Renal cortical epithelial cell (primary cell): ENCODE results near the gene VTCN1. TPM values are rescaled to one million over a fixed set of nuclear protein-coding genes. Genes with fewer than 3 reads are reported as not detected.
"Not testable (repeated sequence)": the region's sequence is repeated elsewhere in the genome, so short reads cannot be mapped to it uniquely, and the experiment has no call there.

ENCODE experiments used
- DNase-seq: peaks from one replicate; pipeline ENCODE4 v3.0.0-alpha.2; 2011; ENCODE audit warnings: low read depth
- total RNA-seq: library from RNA; depleted of rRNA; stranded (reverse); fragments of >200 nt; gene quantifications from 2 replicates; pipeline ENCODE4 v1.2.3, GENCODE V29; 2014

The VTCN1 gene
- 16.3 and 19.9 TPM in 2 replicates for total RNA-seq

GRCh38 chr1:117210831-117211261 is at the start of gene VTCN1:
TSS of gene VTCN1 (minus strand) at chr1:117210927. CDS start at chr1:117210855, 72 bp downstream.
- DNase-seq, result peak; percentile 90

DNA sequence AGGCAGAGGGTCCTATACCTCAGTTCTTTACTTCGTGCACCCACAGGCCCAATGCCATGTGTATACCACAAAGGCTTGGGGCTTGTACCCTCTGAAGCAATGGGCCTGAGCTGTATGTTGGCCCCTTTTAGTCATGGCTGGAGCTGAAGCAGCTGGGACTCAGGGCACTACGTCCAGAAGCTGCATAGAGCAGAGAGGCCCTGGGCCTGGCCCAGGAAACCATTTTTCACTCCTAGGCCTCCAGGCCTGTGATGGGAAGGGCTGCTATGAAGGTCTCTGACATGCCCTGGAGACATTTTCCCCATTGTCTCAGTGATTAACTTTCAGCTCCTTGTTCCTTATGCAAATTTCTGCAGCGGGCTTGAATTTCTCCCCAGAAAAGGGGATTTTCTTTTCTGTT is 48.1 kb upstream of the VTCN1 start:
- no peak for DNase-seq

- not testable (repeated sequence) for DNase-seq
These were observed 47.3 kb upstream of the VTCN1 start for GRCh38 chr1:117258075-117258474.

GRCh38 chr1:117257291-117257690 is 46.6 kb upstream of the VTCN1 start:
- no peak for DNase-seq

DNA sequence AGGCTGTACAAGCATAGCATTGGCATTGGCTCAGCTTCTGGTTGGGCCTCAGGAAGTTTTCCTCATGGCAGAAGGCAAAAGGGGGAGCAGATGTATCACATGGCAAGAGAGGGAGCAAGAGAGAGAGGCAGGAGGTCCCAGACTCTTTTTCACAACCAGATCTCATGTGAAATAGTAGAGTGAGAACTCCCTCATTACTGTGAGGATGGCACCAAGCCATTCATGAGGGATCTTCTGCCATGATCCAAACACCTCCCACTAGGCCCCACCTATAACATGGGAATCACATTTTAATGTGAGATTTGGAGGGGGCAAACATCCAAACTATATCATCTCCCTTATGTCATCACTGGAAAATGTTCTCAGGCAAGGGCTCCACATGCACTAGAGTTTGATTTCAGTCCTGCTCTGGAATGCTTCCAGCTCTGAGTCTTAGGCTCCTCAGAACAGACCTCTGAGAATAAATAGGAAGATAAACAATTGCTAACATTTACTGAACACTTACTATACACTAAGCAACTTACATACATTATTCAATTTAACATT is 39.4 kb upstream of the VTCN1 start:
- DNase-seq, result no peak

DNA sequence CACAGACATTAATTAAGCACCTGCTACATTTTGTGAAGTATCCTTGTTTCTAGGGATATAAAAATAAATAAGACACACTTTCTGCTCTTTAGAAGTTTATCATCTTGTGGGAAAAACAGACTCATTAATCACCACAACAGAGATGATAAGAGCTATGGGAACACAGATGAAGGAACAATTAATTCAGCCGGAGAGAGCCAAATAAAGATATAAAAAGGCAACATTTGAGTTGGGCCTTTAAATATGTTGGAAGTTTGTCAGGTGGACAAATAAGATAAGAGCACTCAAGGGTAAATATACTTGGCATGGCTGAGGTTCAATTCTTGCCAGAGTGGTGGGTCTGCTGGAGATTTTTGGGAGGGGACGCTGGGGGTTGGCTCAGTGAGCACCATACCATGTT is 34.2 kb upstream of the VTCN1 start:
- DNase-seq, result no peak

DNA sequence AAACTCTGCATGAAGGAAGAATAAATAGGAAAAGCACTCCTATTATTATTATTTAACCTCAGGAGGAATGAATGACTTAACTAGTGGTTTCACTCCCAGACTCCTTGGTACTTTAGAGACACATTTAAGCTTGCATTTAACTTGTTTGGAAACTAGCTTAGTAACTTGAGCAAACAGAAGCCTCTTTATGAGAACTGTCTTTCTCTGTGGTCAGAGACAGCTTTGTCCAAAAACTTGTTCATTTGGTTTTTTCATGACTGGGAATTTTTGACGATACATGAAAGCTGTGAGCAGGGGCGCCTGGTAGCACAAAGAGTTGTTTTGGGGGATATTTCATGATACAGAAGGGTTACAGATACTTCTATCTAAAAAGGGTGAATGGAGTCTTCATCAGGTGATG is 33.6 kb upstream of the VTCN1 start:
- no peak for DNase-seq

DNA sequence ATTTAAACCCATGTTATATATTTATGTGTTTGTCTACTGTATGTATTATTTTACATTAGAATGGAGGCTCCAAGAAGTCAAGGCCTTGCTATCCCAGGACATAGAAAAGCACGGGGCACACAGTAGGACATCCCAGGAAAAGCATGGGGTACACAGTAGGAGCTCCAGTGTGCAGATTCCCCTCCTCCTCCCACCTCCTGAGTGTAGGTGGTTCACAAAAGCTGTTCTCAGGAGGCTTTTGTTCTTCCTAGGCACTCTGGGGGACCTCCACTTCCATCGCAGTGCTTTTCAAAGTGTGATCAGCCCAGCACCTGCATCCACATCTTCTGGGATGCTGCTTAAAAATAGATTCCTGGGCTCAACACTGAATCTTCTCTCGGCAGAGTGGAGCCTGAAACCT is 30.8 kb upstream of the VTCN1 start:
- no peak for DNase-seq

GRCh38 chr1:117240547-117240946 is 29.8 kb upstream of the VTCN1 start:
- DNase-seq, result no peak

DNA sequence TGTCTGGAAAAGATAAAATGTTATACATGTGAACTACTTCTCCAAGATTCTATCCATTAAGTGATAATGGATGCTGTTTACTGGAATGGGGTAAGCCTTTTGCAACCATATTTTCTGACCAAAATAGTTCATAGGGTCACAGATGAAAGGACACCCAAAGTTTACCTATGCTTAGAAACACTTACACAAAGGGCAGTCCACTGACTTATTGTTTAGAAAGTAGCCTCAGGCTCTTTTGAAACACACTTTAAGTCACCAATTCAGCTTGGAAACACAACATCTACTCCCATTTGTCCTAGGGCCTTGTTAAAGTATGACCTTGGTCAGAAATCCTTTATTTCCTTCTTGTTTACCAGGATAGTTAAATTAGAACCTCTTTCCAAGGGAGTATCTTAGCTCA is 28.7 kb upstream of the VTCN1 start:
- DNase-seq, result peak; percentile 67

DNA sequence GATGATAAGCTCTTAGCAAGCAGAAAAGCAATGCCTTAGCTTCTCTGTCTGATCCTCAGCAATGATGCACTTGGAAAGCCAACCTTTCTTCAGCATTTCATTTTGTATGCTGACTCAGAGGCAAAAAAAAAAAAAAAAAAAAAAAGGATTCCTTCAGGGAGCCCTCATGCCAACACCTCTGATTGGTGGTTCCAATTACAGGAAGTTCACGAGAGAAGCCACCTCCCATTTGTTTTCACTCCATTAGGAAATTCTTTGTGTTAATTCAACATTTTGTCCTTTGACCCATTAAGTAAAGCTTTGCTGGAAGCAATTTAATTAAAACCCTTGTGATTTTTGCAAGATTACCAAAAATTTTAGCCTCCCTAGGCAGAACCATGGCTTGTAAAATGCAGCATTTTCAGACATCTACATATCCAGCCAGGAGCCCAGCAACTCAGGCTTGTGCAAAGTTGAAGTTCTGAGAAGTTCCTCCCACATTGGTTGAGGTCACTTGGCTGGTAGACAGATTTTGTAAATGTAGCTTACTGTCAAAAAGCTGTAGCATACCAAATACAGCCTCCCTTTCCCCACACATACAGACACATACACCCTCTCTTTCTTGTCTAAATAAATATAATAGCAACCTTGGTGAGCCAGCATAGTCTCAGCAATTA is 27.1 kb upstream of the VTCN1 start:
- peak; percentile 86 for DNase-seq

GRCh38 chr1:117235863-117236465 is 25.2 kb upstream of the VTCN1 start:
- no peak for DNase-seq

DNA sequence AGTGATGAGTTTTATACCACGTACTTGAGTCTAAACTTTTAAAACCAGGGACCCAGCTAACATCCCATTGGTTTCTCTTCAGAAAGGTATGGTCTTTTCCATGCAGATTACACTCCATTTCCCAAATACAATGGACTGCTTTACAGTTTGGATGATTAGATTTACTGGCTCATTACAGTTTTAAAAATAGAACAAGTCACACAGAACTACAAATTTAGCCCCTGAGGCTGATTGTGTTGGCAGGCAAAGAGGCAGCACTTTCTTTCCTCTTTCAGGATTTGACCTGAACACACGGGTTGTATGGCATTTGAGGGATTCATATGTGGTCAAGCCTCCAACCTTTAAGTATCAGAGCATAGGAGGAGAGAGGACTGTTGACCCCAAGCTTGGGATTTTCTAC is 21.8 kb upstream of the VTCN1 start:
- DNase-seq, result peak; percentile 86

DNA sequence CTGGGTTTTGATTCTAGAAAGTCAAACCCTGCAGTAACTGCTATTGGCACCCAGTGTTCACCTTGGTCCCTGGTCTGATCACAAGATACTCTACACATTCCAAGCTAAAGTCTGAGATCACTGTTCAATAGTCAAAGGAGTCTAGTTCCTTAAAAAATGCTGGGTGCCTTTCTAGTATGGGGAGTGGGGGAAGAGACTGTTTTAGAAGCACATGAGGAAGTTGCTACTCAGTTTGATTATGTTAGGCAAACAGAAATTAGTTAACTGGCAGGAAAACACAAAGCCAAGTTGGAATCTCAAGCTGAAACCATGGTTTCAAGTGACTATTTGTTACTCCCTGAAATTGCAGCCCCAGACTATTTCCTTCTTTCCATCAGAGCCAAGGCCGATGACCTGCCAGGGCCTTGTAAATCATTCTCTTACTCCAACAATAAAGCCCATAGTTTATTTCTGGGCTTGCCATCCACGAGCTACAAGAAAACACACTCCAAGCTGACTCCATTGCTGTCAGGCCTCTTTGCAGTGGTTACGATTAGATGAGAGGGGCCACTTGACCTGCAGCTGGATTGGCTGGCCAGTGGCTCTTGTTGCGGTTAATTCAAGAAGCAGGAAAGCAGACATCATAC is 21.1 kb upstream of the VTCN1 start:
- DNase-seq, result peak; percentile 89

DNA sequence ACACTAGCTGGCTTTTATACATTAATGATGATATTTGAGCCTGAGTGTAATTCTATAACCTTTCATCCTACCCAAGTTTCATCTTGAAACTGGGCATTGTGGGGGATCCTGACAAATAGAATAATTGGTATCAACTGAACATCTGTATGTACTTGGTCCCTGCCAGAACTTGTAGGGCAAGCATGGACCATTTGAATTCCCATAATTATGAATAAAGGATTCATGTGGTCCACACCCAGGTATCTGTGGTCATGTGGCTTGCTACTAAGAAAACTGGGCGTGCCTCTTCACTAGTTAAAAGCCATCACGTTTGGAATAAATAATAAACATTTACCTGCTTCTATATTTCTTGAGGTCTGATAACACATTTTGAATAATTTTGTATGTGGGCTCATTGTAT is 20.6 kb upstream of the VTCN1 start:
- DNase-seq, result no peak

- DNase-seq, result no peak
These were observed 18.5 kb upstream of the VTCN1 start for GRCh38 chr1:117229217-117229616.

GRCh38 chr1:117225931-117226330 is 15.2 kb upstream of the VTCN1 start:
- no peak for DNase-seq

DNA sequence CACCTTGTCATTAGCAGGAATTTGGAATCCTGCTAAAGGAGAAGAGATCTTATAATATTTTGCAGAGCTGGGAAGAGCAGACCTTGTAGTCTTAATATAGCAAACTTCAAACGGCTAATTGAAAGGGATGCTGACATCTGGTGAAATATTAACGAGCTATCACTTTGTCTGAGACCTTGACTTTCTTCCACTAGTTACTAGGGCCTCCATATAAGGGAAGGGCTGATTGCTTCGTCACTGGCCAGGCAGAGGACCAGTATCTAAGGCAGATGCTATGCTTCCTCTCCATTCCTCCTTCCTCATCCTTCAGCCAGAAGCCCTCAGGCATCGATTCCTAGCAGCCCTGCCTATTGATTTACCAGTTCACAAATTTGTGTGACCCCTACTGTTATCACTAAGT is 6.0 kb upstream of the VTCN1 start:
- DNase-seq, result no peak

DNA sequence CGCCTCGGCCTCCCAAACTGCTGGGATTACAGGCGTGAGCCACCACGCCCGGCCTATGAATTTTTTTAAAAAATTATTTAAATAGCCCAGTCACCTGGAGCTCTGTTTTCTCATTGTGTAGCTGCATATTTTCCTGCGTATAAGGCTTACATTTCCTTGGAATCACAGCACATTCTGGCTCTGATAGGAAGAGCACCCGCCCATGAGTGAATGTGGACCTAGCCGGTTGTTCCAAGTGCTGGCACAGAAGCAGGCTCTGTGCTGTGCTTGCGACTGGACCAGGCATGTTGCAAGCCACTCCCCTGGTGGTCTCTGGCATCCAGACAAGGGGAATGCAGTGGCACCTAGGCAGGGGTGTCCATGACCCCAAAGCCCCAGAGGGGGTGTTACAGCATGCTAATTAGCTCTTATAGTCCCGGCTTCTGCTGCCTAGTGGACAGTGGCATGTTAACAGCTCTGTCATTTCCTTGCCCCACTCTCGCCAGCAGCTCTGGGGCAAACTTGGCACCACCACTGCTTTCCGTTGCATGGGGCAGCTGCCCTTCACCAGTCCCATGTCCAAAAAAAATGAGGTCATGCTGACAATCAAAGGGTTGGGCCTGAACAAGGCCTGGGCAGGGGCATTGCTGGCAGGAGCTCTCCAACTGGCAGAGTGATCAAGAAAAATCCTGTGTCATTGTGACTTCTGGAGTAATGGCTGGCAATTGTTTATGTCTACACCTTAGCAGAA is 5.2 kb upstream of the VTCN1 start:
- DNase-seq, result no peak

DNA sequence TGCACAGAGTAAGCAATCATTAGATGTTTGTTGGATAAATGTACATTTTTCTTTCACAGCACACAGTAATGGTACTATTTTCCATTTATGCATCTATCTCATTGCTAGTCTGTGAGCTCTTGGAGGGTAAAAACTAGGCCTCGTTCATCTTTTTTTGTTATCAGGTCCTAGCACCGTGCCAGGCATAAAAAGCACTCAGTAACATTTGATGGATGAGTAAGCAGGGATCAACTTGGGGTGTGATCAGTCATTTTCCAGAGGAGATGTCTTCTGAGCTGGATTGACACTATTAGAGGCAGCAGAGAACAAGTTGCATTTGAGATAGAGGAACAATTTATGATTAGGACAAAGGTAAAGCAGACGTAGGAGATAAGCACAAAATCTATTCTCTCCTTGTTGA is 4.3 kb upstream of the VTCN1 start:
- DNase-seq, result no peak

DNA sequence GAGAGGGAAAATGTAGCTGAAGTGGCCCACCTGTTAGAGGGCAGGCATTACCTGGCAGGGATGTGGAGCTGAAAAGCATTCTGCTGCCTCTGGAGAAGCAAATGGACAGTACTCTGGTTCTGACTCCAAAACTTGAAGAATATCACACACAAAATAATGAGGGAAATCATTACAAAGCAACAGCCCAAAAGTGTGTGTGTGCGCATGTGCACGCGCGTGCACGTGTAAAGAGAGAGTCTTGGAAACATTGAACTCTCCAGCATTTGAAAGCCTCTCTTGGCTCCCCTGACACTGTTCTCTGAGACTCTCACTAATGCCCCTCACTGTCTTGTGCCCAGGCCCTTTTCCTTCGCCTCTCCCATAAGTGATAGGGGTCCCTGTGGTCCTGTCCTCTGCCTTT is 2.3 kb upstream of the VTCN1 start:
- no peak for DNase-seq

GRCh38 chr1:117210386-117210785 is 341 bp downstream of the VTCN1 start:
- no peak for DNase-seq
